ES-I3 (cell line): Measurements from ENCODE around the gene CNTNAP3.
"Not testable (repeated sequence)": the region's sequence is repeated elsewhere in the genome, so short reads cannot be mapped to it uniquely, and the experiment has no call there.

ENCODE experiments used
- H3K36me3 ChIP-seq: 2 replicates; pipeline ENCODE4 v1.6.1; 2013; ENCODE audit warnings: mild to moderate bottlenecking, low read length, control low read depth, moderate library complexity; ENCODE audit not compliant: insufficient read depth
- H3K4me1 ChIP-seq: 2 replicates; pipeline ENCODE4 v1.6.1; 2013; ENCODE audit warnings: mild to moderate bottlenecking, control low read depth, low read length; ENCODE audit not compliant: insufficient read depth
- H3K9ac ChIP-seq: 2 replicates; pipeline ENCODE4 v1.6.1; 2013; ENCODE audit warnings: low read depth, mild to moderate bottlenecking, low read length, moderate library complexity
- H3K9me3 ChIP-seq: 2 replicates; pipeline ENCODE4 v1.6.1; 2013; ENCODE audit warnings: mild to moderate bottlenecking, low read length, moderate library complexity; ENCODE audit not compliant: control insufficient read depth, insufficient read depth

Gene CNTNAP3

GRCh38 chr9:39108145-39108544 is 179.8 kb downstream of the CNTNAP3 start:
- H3K36me3 ChIP-seq: no peaks in the 10 kb centered on the region
- H3K9ac ChIP-seq: no peak overlapping the region
- H3K4me1 ChIP-seq: no peaks in the 10 kb centered on the region
- no peaks in the 10 kb centered on the region for H3K9me3 ChIP-seq

- H3K9ac ChIP-seq, H3K9me3 ChIP-seq, H3K36me3 ChIP-seq, H3K4me1 ChIP-seq: not testable (repeated sequence)
Measured at GRCh38 chr9:39097208-39097607, 190.8 kb downstream of the CNTNAP3 start.

DNA sequence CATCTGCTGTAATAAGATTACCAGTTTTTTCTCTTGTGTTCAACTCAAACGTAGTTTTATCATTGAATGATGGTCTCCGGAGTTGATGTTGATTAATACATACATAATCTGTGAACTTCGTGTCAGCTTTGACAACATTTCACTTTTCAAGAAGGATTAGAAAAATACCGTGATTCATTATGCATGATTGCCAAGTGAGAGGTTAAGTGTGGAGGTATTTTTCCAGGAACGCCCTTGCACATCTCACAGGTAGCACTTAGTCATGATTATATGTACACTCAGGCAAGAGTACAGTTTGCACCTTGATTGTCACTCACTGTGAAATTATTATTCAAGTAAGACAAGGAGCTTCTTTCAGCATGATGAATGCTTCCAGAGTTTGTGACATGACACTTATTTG is 202.7 kb downstream of the CNTNAP3 start:
- H3K9me3 ChIP-seq, H3K9ac ChIP-seq, H3K4me1 ChIP-seq, H3K36me3 ChIP-seq: not testable (repeated sequence)

- not testable (repeated sequence) for H3K9ac ChIP-seq, H3K4me1 ChIP-seq, H3K9me3 ChIP-seq, H3K36me3 ChIP-seq
Measured at GRCh38 chr9:39082574-39082973, 205.4 kb downstream of the CNTNAP3 start.

- H3K4me1 ChIP-seq, H3K36me3 ChIP-seq, H3K9me3 ChIP-seq, H3K9ac ChIP-seq: not testable (repeated sequence)
Measured at GRCh38 chr9:39080081-39080480, 207.9 kb downstream of the CNTNAP3 start.

GRCh38 chr9:39078621-39079256 is 209.2 kb downstream of the CNTNAP3 start:
- not testable (repeated sequence) for H3K9me3 ChIP-seq, H3K4me1 ChIP-seq, H3K36me3 ChIP-seq
- H3K9ac ChIP-seq: peak overlapping the region; percentile 30; the same call in 1 of the 2 replicates

DNA sequence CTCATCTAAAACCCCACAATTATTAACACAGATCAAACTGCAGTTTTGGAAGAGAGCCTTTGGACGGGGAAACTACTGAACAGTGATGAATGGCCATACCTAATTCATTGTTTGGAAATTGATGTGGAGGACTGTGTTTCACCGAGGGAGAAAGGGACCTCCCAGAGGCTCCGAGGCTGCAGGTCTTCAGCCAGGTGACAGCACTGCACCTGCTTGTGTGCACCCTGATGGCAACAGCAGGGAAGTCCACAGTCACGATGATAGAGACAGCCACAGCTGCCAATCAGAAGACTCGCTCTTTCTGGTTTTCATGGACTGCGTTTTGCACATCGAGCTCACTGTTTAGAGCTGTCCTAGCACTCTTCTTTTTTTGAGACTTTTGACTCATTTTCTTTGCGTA is 214.4 kb downstream of the CNTNAP3 start:
- not testable (repeated sequence) for H3K36me3 ChIP-seq, H3K9me3 ChIP-seq, H3K4me1 ChIP-seq, H3K9ac ChIP-seq

GRCh38 chr9:39067683-39068082 is 220.3 kb downstream of the CNTNAP3 start:
- H3K9me3 ChIP-seq, H3K9ac ChIP-seq, H3K4me1 ChIP-seq, H3K36me3 ChIP-seq: not testable (repeated sequence)

GRCh38 chr9:39062966-39063365 is 225.0 kb downstream of the CNTNAP3 start:
- H3K36me3 ChIP-seq: not testable (repeated sequence)

GRCh38 chr9:39054453-39054852 is 233.5 kb downstream of the CNTNAP3 start:
- not testable (repeated sequence) for H3K36me3 ChIP-seq, H3K4me1 ChIP-seq, H3K9me3 ChIP-seq, H3K9ac ChIP-seq

More at GRCh38 chr9:39062966-39063365, 225.0 kb downstream of the CNTNAP3 start:
- not testable (repeated sequence) for H3K9me3 ChIP-seq, H3K9ac ChIP-seq, H3K4me1 ChIP-seq

GRCh38 chr9:39046833-39047232 is 241.1 kb downstream of the CNTNAP3 start:
- H3K36me3 ChIP-seq: not testable (repeated sequence)

DNA sequence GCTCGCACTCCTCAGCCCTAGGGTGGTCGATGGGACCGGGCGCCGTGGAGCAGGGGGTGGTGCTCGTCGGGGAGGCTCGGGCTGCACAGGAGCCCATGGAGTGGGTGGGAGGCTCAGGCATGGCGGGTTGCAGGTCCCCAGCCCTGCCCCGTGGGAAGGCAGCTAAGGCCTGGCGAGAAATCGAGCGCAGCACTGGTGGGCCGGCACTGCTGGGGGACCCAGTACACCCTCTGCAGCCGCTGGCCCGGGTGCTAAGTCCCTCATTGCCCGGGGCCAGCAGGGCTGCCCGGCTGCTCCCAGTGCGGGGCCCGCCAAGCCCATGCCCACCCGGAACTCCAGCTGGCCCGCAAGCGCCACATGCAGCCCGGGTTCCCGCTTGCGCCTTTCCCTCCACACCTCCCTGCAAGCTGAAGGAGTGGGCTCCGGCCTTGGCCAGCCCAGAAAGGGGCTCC is 245.6 kb downstream of the CNTNAP3 start:
- H3K9ac ChIP-seq, H3K4me1 ChIP-seq, H3K36me3 ChIP-seq, H3K9me3 ChIP-seq: not testable (repeated sequence)

More at GRCh38 chr9:39046833-39047232, 241.1 kb downstream of the CNTNAP3 start:
- not testable (repeated sequence) for H3K4me1 ChIP-seq, H3K9ac ChIP-seq
- H3K9me3 ChIP-seq: peaks cover 14% of the 10 kb centered on the region

- H3K9me3 ChIP-seq, H3K36me3 ChIP-seq, H3K4me1 ChIP-seq, H3K9ac ChIP-seq: not testable (repeated sequence)
Measured at GRCh38 chr9:39041774-39042173, 246.2 kb downstream of the CNTNAP3 start.

- H3K36me3 ChIP-seq, H3K9ac ChIP-seq, H3K9me3 ChIP-seq, H3K4me1 ChIP-seq: not testable (repeated sequence)
Measured at GRCh38 chr9:39039148-39039547, 248.8 kb downstream of the CNTNAP3 start.

- not testable (repeated sequence) for H3K4me1 ChIP-seq, H3K9me3 ChIP-seq, H3K9ac ChIP-seq, H3K36me3 ChIP-seq
Measured at GRCh38 chr9:39038221-39038620, 249.7 kb downstream of the CNTNAP3 start.

GRCh38 chr9:39033849-39034248 is 254.1 kb downstream of the CNTNAP3 start:
- not testable (repeated sequence) for H3K9ac ChIP-seq, H3K4me1 ChIP-seq, H3K36me3 ChIP-seq, H3K9me3 ChIP-seq
